Activated CD4-positive, CD25-positive, alpha-beta regulatory T cell treated with anti-CD3 and anti-CD28 coated beads, Interleukin-2, amount 50 U/mL, for 24 hours (primary cell): ENCODE results near the gene ZBTB16.
A peak's percentile ranks its signal among the peaks of the same experiment; 100 is the strongest.

Experiments
- ATAC-seq, 2 donors: fragments of 150-1000 bp; cut with Tn5 transposase; one replicate each; pipeline ENCODE4 v1.10.0; 2021; ENCODE audit warnings: mild to moderate bottlenecking in 1 of 2, moderate library complexity in 1 of 2

Gene ZBTB16

GRCh38 chr11:114084414-114084813, 24.9 kb downstream of the ZBTB16 start:
- no peak for ATAC-seq

DNA sequence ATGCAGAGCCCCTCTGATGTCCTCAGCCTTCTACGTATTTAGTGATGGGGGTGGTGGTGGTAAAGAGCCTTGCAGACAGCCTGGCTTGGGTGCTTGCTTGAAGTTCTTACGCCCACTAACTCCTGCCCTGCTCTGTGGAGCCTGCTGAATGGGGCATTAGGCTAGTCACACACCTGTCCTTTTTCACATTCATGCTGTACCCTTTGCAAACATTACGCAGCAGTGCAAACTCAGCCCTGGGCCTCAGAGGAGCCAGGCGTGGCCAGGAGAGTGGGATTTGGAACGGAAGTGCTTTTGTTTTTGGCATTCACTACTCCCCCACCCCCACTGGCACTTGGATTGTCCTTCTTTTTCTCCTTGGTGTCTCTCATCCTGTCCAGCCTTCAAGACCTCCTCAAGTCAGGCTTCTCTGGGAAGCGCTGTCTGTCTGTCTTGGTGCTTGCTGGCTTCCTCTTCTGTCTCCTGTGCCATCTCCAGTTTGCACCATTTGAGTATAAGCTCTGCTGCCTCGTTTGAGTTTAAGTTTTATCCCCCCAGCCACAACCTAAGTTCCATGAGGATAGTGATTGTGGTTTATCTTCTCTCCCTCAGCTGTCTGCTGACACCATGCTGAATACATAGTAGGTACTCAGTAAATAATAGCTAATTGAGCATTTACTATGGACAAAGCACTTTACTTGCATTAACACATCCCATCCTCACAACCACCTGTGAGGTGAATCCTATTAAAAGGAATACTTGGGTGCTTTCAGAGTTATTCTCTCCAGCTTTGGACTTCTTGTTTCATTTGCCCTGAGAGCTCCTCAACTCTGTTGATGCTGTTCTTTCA, 26.7 kb downstream of the ZBTB16 start:
- no peak for ATAC-seq

DNA sequence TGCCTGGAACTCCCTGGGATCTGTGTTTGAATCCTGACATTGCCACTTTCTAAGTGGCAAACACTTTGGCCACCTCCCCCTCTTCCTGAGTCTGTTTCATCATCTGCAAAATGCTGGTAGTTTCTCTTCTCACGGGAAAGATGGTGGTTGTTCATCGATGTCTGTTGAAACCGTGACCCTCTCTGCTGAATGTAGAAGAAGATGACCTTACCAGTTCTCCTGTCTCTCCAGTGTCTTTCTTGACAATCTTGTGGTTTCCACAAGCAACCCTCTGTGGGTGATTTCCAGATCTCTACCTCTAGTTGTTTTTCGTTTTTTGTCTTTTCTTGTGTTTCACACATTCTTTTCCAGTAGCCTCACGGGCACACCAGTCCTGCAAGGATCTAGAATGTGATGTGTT, 27.5 kb downstream of the ZBTB16 start:
- ATAC-seq = no peak

- ATAC-seq = no peak
These were observed 28.7 kb downstream of the ZBTB16 start for GRCh38 chr11:114088216-114088615.

GRCh38 chr11:114088836-114089235, 29.3 kb downstream of the ZBTB16 start:
- ATAC-seq = no peak

- no peak for ATAC-seq
These were observed 30.2 kb downstream of the ZBTB16 start for GRCh38 chr11:114089748-114090147.

DNA sequence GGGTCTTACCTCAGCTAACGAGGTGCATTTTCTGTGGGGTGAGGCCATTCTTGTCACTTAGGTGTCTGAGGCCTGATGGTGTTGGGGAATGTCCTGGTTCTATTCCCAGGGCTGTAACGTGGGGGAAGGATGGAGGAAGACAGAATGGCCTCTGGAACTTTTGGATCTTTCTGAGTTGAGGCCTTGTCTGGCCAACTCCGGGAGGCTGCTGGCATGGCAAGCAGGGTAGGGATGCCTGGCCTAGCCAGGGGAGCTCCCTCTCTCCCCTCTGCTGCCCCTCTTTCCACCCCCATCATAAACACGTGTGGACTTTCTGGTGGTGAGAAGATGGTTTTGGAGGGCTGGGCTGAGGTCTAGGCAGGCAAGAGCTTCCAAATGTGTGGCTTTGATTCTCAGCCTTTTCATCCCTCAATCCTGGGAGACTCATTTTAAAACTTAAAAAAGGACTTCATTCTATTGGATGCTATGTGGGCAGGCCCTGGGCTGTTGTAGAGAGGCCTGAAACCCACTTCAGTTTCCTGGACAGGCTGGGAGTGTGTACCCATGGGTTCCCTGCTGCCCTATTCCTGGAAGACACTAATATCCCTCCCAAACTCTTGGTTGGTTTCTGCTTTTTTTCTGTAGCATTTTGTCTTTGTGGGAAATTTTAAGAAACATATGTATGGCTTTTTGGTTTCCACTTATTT, 30.9 kb downstream of the ZBTB16 start:
- no peak for ATAC-seq

- no peak for ATAC-seq
These were observed 31.5 kb downstream of the ZBTB16 start for GRCh38 chr11:114090976-114091375.

DNA sequence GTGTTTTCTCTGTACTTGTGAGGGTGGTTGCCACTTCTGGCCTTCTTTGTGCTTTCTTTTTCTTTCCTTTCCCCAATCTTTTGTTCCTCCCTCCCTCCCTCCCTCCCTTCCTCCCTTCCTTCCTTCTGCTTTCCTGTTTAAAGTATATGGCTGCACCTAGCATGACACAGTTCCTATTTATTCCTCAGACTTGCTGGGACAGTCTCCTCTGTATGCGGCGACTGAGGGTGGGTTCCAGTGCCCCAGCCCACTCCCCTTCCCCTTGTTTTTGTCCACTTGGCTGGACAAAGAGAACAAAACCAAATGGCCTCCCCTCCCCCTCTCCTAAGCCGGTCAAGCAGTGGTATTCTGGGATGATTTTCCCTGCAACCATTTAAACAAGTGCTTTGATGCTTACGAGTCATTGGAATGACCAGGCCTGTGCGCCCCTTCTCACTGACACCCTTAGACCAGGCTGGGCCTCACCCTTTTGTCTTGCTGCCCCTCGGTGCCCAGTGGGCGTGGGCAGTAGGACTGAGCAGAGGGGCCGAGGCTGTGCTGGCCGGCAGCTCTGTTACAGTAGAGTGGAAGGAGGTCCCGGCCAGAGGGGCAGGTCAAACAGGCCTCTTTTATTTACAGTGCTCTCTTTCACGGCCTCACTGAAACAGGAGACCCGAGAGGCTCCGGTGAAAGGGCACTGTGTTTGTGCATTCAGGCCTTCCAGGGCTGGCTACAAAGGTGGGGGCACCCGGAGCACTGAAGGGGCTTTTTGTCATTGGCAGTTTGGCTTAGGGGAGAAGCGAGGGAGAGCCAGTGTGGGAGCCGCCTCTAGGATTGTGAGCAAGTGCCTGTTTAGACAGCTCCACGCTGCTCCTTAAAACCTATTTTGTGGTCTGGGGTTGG, 32.2 kb downstream of the ZBTB16 start:
- ATAC-seq = no peak

DNA sequence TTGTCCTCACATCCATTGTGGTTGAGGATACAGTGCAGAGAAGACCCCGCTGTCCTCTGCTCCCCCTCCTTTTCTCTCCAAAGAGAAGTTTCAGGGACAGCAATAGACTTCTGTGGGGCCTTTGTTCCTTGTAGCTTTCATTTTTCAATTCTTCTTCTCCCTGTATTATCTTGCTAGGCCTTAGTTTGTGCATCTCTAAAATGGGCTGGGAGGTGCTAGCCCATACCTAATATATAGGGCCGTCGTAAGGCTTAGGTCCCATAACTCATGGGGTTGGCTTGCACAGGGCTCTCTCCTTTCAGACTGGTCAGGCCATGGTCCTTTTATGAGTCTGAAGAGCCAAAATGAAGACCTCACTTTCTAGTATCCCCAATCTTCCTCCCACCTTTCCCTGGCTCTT, 33.0 kb downstream of the ZBTB16 start:
- ATAC-seq = no peak

GRCh38 chr11:114092953-114093352, 33.4 kb downstream of the ZBTB16 start:
- no peak for ATAC-seq

DNA sequence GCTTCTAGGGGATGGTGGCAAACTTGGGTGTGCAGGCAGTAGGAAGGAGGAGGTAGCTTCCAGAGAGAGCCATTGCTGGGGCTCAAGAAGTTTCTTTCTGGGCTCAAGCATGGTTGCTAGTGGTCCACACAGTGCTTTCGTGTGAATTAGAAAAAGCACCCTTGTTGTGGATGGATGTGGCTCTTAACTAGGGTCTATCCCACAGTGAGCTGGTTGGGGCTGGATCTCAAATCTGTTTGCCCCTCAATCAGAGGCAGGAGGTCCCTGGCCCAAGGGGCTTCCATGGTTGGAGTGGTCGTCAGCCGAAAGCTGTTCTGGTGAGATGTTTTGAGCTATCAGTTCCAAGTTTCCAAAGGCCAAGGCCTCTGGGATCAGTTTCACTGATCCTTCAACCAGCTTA, 35.0 kb downstream of the ZBTB16 start:
- no peak for ATAC-seq

- no peak for ATAC-seq
These were observed 36.4 kb downstream of the ZBTB16 start for GRCh38 chr11:114095899-114096298.

GRCh38 chr11:114097832-114098231, 38.3 kb downstream of the ZBTB16 start:
- ATAC-seq = no peak

GRCh38 chr11:114098927-114099326, 39.4 kb downstream of the ZBTB16 start:
- no peak for ATAC-seq

DNA sequence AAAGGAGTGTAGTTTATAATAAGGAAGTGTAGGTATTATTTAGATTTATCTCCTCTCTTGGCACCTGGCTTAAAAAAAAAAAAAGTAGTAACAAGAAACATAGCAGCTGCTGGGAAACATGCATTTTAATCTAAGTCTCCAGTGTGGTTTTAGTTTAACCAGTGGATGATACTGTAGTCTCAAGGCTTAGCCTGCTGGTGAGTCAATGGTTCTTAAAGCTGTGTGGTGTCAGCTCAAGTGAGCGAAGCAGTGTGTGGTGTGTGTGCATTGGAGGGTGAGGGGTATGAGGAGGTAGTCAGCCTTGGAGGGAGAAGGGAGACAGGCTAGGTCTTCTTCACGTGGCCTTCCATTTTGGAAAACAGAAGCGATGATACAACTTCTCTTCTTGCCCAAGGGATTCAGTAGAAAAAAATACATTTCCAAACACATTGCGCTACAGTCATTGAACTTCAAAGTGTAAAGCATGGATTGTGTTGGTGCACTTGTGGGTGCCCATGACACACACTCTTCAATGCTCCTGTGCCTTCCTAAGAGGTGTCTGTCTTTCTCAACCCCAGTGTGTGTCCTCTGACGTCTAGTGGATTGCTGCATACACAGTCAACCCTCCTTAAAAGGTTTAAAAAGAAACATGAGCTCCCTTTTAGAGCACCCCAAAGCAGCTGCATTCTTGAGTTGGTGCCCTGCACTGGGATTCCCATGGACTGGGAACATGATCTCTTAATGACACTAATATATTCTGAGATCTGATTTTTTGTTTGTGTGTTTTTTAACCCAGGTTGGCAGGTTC, 40.1 kb downstream of the ZBTB16 start:
- ATAC-seq = peak in 1 of 2 donors; percentile 60

DNA sequence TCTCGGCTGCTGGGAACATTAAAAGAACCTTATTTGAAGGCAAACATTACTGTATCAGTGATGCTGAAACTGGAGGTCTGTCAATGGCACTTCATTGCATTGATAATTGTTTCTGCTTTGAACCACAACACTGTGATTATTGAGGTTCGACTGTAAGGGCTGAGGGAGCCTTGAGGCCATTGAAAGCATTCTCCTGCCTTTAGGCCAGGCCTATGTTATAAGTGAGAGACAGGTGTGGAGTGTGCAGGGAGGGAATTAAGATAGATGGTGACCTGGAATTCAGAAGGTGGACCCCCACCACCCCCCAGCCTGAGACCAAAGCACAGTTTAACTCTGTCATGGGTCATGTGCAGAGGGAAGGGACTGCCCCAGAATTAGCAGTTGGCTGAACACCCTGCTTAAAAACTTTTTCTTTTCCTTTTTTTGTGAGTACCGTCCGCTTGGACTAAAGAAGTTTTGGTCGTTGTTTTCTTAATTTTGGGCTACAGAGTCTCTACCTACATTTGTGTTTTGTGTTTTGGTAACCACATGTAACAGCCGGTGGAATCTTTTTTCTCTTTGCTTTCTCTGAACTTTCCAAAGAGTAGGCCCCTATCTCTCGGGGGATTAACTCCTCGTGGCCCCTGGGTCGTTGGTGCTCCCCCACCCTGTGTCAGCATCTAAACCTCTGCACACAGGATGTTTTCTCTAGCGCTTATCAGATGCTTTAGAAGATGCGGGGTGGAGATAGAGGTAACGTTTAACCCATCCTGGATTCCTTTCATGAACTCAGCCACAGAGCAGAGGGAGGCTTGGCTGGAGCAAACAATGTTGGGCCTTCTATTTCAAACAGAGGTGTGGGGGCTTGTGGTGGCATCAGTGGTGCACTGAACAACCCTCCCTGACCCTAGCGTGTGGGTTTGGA, 43.7 kb downstream of the ZBTB16 start:
- peak in 1 of 2 donors; percentile 17 for ATAC-seq

- no peak for ATAC-seq
These were observed 46.1 kb downstream of the ZBTB16 start for GRCh38 chr11:114105611-114106010.

GRCh38 chr11:114106047-114106446, 46.5 kb downstream of the ZBTB16 start:
- ATAC-seq = no peak

GRCh38 chr11:114106986-114107385, 47.5 kb downstream of the ZBTB16 start:
- no peak for ATAC-seq

- no peak for ATAC-seq
These were observed 49.1 kb downstream of the ZBTB16 start for GRCh38 chr11:114108501-114109205.
